ENCODE data around the gene EXOC7. TPM values are rescaled to one million over a fixed set of nuclear protein-coding genes. Genes with fewer than 3 reads are reported as not detected.

Gene EXOC7
- total and polyA plus RNA-seq, 2 of the 8 experiments (the other 6 are each of a cell fraction or from before 2014, with no cell fraction given) = 77.1 to 92.6 TPM

GRCh38 chr17:76142039-76142584, 38.5 kb upstream of the EXOC7 start (continued):
- TF ChIP-seq EZH2 (IDR thresholded peaks at IDR 0.05; ENCODE audit: low read depth, low read length, severe bottlenecking) (peak; percentile 28), BCL11A (IDR thresholded peaks at IDR 0.05; ENCODE audit: low read depth in 2 of 2, low read length in 2 of 2) (no peak), RXRA (IDR thresholded peaks at IDR 0.05; ENCODE audit: insufficient read depth, low read depth, low read length) (no peak), TCF12 (IDR thresholded peaks at IDR 0.05; ENCODE audit: low read depth, low read length) (no peak), MAX (IDR thresholded peaks at IDR 0.05) (no peak)

All from H1 (cell line).